Lower lobe of right lung (tissue), 2 donors: ENCODE data around the gene ZSCAN18. TPM values are rescaled to one million over a fixed set of nuclear protein-coding genes. Genes with fewer than 3 reads are reported as not detected.

ENCODE experiments used
- ATAC-seq, 2 donors: fragments of 200-7000 bp; cut with Tn5 transposase; one replicate each; pipeline ENCODE4 v1.9.1; 2020 to 2022; ENCODE audit warnings: mild to moderate bottlenecking in 2 of 2, moderate library complexity in 2 of 2
- DNase-seq: peaks from one replicate; pipeline ENCODE4 v3.0.0-alpha.2; 2020
- H3K27ac ChIP-seq: fragments of 200-600 bp; one replicate; pipeline ENCODE4 v1.8.0; 2022
- H3K27me3 ChIP-seq: fragments of 200-600 bp; one replicate; pipeline ENCODE4 v1.8.0; 2022; ENCODE audit warnings: low read depth
- H3K36me3 ChIP-seq: fragments of 200-600 bp; one replicate; pipeline ENCODE4 v1.8.0; 2022; ENCODE audit warnings: mild to moderate bottlenecking
- H3K4me1 ChIP-seq: fragments of 200-600 bp; one replicate; pipeline ENCODE4 v1.8.0; 2022
- H3K4me3 ChIP-seq: fragments of 200-600 bp; one replicate; pipeline ENCODE4 v1.8.0; 2022; ENCODE audit warnings: mild to moderate bottlenecking
- H3K9me3 ChIP-seq: fragments of 200-600 bp; one replicate; pipeline ENCODE4 v1.8.0; 2022
- intact Hi-C: fragments of 100-400 bp; cut with DNase I; formaldehyde crosslinking; loops from one replicate; pipeline ENCODE4 v1.11.0; 2022
- total RNA-seq: library from RNA; stranded (reverse); fragmentation: NEBNext Ultra II Directional; extraction: Animal tissue kit (Norgen Biotek cat#: 25700); gene quantifications from one replicate; pipeline ENCODE4 v1.2.1, GENCODE V29; 2021
- TF ChIP-seq, protein P1 (sequence below): fragments of 200-600 bp; IDR thresholded peaks from one replicate; pipeline ENCODE4 v1.8.0; 2022; ENCODE audit warnings: antibody characterized with exemption, mild to moderate bottlenecking
- donor health status: DM: no; HTN: yes; CAD: no; lungs with severe emphysema.

ZSCAN18 gene
- total RNA-seq, 1 donor from 2014 or later = 44.2 TPM

DNA sequence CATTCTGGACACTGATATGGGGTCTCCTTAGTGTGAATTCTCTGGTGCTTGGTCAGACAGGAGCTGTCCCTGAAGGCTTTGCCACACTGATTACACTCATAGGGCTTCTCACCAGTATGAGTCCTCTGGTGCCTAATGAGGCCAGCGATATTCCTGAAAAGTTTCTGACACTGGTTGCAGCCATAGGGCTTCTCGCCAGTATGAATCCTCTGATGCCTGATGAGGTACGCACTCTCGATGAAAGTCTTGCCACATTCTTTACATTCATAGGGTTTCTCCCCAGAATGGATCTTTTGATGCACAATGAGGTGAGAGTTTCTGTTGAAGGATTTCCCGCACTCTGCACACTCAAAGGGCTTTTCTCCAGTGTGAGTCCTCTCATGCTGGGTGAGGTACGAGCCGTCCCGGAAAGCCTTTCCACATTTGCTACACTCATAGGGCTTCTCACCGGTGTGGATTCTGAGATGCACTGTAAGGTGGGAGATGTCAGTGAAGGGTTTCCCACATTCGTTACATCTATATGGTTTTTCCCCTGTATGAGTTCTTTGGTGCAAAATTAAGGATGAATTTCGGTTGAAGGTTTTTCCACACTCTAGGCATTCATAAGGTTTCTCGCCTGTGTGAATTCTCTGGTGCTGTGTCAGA, 30.1 kb upstream of the ZSCAN18 start:
- Histone ChIP-seq H3K27me3 (no peaks in the 10 kb centered on the region), H3K4me3 (no peak overlapping the region), H3K9me3 (peaks cover 100% of the 10 kb centered on the region), H3K4me1 (no peaks in the 10 kb centered on the region), H3K36me3 (peaks cover 33% of the 10 kb centered on the region), H3K27ac (no peak overlapping the region)
- DNase-seq (no peak), ATAC-seq (no peak)
- TF ChIP-seq, protein P1, sequence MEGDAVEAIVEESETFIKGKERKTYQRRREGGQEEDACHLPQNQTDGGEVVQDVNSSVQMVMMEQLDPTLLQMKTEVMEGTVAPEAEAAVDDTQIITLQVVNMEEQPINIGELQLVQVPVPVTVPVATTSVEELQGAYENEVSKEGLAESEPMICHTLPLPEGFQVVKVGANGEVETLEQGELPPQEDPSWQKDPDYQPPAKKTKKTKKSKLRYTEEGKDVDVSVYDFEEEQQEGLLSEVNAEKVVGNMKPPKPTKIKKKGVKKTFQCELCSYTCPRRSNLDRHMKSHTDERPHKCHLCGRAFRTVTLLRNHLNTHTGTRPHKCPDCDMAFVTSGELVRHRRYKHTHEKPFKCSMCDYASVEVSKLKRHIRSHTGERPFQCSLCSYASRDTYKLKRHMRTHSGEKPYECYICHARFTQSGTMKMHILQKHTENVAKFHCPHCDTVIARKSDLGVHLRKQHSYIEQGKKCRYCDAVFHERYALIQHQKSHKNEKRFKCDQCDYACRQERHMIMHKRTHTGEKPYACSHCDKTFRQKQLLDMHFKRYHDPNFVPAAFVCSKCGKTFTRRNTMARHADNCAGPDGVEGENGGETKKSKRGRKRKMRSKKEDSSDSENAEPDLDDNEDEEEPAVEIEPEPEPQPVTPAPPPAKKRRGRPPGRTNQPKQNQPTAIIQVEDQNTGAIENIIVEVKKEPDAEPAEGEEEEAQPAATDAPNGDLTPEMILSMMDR = no peak
- intact Hi-C loops = no loop called here

DNA sequence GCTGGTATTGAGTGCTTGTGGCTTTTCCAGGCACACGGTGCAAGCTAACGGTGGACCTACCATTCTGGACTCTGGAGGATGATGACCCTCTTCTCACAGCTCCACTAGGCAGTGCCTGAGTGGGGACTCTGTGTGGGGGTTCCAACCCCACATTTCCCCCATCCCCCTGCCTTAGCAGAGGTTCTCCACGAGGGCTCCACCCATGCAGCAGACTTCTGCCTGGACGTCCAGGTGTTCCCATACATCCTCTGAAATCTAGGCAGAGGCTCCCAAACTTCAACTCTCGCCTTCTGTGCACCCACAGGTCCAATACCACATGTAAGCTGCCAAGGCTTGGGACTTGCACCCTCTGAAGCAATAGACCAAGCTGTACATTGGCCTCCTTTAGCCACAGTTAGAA, 25.3 kb upstream of the ZSCAN18 start:
- H3K36me3 ChIP-seq = peaks cover 2% of the 10 kb centered on the region
- intact Hi-C loops = no loop called here
- H3K27me3 ChIP-seq = no peaks in the 10 kb centered on the region
- H3K9me3 ChIP-seq = peaks cover 100% of the 10 kb centered on the region
- TF ChIP-seq, protein P1 = no peak
- H3K4me3 ChIP-seq = no peak overlapping the region
- no peak for DNase-seq
- H3K4me1 ChIP-seq = no peaks in the 10 kb centered on the region
- ATAC-seq = no peak
- no peak overlapping the region for H3K27ac ChIP-seq

DNA sequence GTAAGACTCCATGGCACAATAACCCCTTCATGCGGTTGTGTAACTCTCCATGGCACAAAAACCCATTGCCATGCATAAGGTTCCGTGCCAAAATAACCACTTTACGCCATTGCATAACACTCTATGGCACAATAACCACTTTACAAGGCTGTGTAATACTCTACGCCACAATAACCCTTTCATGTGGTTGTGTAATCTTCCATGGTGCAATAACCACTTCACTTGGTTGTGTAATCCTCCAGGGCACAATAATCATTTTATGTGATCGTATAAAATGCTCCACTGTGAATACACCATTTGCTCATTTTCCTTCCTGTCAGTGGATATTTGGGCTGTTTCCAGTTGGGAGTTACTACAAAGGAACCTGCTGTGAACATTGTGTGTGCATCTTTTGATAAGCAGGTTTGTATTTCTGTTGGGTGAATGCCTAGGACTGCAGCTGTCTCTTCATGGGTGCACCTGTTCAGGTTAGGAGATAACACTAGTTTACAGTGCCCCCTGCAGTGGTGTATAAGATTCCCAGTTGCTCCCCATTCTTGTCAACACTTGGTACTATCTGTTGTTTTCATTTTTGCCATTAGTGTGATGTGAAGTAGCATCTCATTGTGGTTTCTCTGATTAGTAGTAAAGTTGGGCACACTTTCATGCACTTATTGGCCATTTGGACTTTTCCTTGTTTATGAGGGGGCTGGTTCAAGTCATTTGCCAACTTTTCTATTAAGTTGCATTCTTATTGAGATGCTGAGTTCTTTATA, 21.1 kb upstream of the ZSCAN18 start:
- Histone ChIP-seq H3K9me3 (peaks cover 99% of the 10 kb centered on the region), H3K4me1 (no peaks in the 10 kb centered on the region), H3K27me3 (no peaks in the 10 kb centered on the region), H3K36me3 (no peaks in the 10 kb centered on the region), H3K4me3 (no peak overlapping the region), H3K27ac (no peak overlapping the region)
- DNase-seq (no peak), ATAC-seq (no peak)
- TF ChIP-seq, protein P1 = no peak
- intact Hi-C loops = no loop called here

DNA sequence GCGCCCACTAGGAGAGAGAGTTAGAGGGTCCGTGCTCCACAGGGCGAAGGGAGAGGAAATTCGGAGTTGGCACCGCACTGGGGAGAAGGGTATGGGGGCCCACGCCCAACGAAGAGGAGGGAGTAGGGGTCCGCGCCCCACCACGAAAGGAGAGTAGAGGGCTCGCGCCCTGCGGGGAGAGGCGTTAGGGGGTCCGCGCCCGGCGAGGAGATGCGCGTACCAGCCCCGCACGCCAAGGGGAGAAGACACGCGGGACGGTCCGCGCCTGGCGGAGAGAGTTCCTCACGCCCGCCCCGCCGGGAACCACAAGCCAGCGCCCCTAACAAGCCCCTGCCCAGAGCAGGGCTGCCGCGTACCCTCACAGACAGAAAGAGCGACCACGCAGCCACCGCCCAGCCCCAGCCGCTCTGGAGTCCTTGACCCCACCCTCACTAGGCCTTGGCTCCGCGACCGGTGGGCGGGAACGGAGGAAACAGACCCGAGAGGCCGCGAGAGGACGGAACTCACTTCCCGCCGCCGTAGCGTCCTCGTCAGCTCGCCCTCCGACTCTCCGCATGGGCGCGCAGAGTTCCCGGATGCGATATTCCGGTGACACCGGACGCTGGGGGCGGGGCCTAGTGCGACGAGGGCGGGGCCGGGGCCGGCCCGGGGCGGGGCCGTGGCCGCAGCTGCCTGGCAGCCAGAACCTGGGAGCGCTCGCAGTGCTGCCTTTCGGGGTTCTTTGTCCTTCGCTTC, 20.0 kb upstream of the ZSCAN18 start:
- intact Hi-C loops = no loop called here
- Histone ChIP-seq H3K27ac (no peak overlapping the region), H3K4me1 (no peaks in the 10 kb centered on the region), H3K36me3 (no peaks in the 10 kb centered on the region), H3K4me3 (no peak overlapping the region), H3K9me3 (peaks cover 97% of the 10 kb centered on the region), H3K27me3 (no peaks in the 10 kb centered on the region)
- no peak for ATAC-seq
- TF ChIP-seq, protein P1 = no peak
- no peak for DNase-seq

DNA sequence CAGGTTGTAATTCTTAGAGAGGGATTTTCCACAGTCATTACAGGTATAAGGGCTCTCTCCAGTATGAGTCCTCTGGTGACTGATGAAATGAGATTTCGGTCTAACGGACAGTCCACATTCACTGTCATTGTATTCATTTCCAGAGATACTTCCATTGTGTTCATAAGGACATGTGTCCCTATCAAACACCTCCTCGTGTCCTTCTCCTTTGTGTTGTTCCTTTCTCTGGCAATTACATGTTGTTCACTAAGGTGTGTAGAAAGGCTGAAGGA, 10.5 kb upstream of the ZSCAN18 start:
- TF ChIP-seq, protein P1 = no peak
- no peak for DNase-seq
- intact Hi-C loops = no loop called here
- H3K36me3 ChIP-seq = no peaks in the 10 kb centered on the region
- H3K27ac ChIP-seq = no peak overlapping the region
- ATAC-seq = no peak
- H3K27me3 ChIP-seq = no peaks in the 10 kb centered on the region
- peaks cover 92% of the 10 kb centered on the region for H3K9me3 ChIP-seq
- H3K4me3 ChIP-seq = no peak overlapping the region
- no peaks in the 10 kb centered on the region for H3K4me1 ChIP-seq
